ENCODE measurements around the gene GID8. TPM values are rescaled to one million over a fixed set of nuclear protein-coding genes. Genes with fewer than 3 reads are reported as not detected.

GID8 gene
- total and polyA plus RNA-seq, 2 donors (not counting 1 experiment from before 2014, with no cell fraction given), result 12.4 to 47.4 TPM

DNA sequence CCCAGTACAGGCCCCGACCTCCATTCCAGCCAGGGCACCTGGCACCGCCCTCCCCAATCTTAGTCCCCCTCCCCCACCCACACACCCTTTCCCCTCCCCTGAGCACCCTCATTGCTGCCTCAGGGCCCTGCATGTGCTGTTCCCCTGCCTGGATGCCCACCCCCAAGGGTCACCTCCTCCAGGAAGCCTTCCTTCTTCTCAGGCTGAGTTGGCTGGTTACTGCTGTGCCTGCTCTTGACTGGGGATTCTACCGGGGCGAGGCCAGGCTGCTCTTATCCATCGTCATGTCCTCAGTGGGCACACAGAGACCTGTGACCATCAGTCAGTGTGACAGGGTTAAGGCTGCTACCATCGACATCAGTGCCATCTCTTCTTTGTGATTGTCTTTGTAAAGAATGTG, 45.3 kb downstream of the GID8 start:
- Mint-ChIP-seq H3K4me3 (no peak overlapping the region), H3K27ac (peak overlapping the region; percentile 65), H3K9me3 (ENCODE audit: insufficient read depth) (no peaks in the 10 kb centered on the region), H3K4me1 (peaks cover 28% of the 10 kb centered on the region), H3K27me3 (peaks cover 52% of the 10 kb centered on the region)
- H3K36me3 ChIP-seq (replicated peaks in 1 of 2; ENCODE audit: control extremely low read depth in 1 of 2, control insufficient read depth in 1 of 2, extremely low read depth in 1 of 2, insufficient read depth in 2 of 2, low read length in 1 of 2), result no peaks in the 10 kb centered on the region
- H3K27ac ChIP-seq (ENCODE audit: low read length in 2 of 2), result no peak overlapping the region
- H3K4me3 ChIP-seq (ENCODE audit: control extremely low read depth in 1 of 5, extremely low read depth in 1 of 5, insufficient read depth in 1 of 5, low read depth in 2 of 5, low read length in 4 of 5), result no peak overlapping the region
- no peak overlapping the region for H3K9ac ChIP-seq (ENCODE audit: low read length)
- H3K4me2 ChIP-seq (replicated peaks; ENCODE audit: low read depth, low read length, poor library complexity, severe bottlenecking), result no peak overlapping the region
- POLR2A ChIA-PET, result no interaction called here
- ATAC-seq (ENCODE audit: low read depth), result no peak
- intact Hi-C loops (cut with micrococcal nuclease), result no loop called here
- CTCF ChIA-PET, result interaction anchor here (3.7 kb wide), 1 partner anchor 10 kb away, joined by 24 read pairs; no protein-coding TSS in a partner anchor
- peaks cover 38 to 41% of the 10 kb centered on the region in 2 donors for H3K4me1 ChIP-seq (ENCODE audit: control insufficient read depth in 2 of 2, insufficient read depth in 2 of 2, low read length in 2 of 2)
- no peak overlapping the region for H2AFZ ChIP-seq (ENCODE audit: insufficient read depth, low read depth, low read length, poor library complexity, severe bottlenecking)
- H3K9me3 ChIP-seq (ENCODE audit: control extremely low read depth in 1 of 3, control insufficient read depth in 2 of 3, insufficient read depth in 1 of 3, low read length in 2 of 3), result peaks cover 0 to 28% (median 0%) of the 10 kb centered on the region in 3 donors
- H3K27me3 ChIP-seq (replicated peaks in 1 of 4; ENCODE audit: control extremely low read depth in 1 of 4, control insufficient read depth in 3 of 4, insufficient read depth in 4 of 4, low read length in 3 of 4), result peaks cover 0 to 72% (median 32%) of the 10 kb centered on the region in 4 experiments
- no peaks in the 10 kb centered on the region for H3K79me2 ChIP-seq (ENCODE audit: control insufficient read depth, insufficient read depth, low read length)
- 92% methylated on average over 6 of the region's 6 CpGs for WGBS (ENCODE audit: insufficient coverage)
- no peak for DNase-seq
- TF ChIP-seq EZH2 (IDR thresholded peaks at IDR 0.05; ENCODE audit: borderline replicate concordance, insufficient read depth, low read depth, low read length, poor library complexity, severe bottlenecking), result no peak
- TF ChIP-seq, protein P1, sequence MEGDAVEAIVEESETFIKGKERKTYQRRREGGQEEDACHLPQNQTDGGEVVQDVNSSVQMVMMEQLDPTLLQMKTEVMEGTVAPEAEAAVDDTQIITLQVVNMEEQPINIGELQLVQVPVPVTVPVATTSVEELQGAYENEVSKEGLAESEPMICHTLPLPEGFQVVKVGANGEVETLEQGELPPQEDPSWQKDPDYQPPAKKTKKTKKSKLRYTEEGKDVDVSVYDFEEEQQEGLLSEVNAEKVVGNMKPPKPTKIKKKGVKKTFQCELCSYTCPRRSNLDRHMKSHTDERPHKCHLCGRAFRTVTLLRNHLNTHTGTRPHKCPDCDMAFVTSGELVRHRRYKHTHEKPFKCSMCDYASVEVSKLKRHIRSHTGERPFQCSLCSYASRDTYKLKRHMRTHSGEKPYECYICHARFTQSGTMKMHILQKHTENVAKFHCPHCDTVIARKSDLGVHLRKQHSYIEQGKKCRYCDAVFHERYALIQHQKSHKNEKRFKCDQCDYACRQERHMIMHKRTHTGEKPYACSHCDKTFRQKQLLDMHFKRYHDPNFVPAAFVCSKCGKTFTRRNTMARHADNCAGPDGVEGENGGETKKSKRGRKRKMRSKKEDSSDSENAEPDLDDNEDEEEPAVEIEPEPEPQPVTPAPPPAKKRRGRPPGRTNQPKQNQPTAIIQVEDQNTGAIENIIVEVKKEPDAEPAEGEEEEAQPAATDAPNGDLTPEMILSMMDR (IDR thresholded peaks at IDR 0.05), result no peak
- H4K20me1 ChIP-seq (ENCODE audit: control insufficient read depth, insufficient read depth, low read length, poor library complexity, severe bottlenecking), result peaks cover 7% of the 10 kb centered on the region

DNA sequence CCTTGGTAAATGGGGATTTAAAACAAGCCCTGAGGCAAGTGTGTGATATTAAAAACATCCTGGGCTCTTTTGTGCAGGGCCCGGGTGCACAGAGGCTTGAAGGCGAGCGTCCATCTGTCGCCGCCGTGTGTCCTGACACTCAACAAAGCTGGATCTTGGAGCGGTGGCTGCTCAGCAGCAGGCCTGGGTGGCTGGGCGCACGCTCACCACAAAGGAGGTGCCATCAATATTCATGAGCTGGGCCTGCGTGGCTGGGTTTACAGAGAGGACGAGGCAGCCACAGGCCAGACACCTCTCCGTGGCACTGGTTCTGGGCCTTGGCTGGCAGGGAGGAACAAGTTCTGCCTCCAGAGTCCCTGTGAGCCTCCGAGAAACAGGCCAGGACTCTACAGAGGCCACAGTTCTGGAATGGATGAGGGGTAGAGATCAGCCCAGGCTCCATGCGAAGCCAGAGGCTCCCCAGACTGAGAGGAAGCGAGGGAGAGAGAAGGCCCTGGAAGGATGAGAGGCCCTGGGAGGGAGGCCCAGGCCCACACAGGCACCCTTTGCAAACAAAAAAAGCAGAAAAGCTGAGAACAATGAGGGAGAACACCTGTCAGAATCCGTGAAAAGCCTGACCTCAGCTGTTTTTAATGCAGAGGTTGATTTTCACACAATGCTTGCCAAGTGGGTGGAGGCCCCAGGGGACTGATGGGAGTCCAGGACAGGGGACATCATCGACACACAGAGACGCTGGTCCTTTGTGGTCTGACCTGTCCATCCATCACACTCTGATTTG, 46.9 kb downstream of the GID8 start:
- no peak overlapping the region for H3K27ac ChIP-seq (ENCODE audit: low read length in 2 of 2)
- intact Hi-C loops (cut with micrococcal nuclease), result no loop called here
- H3K9ac ChIP-seq (ENCODE audit: low read length), result no peak overlapping the region
- DNase-seq (no peak), ATAC-seq (ENCODE audit: low read depth) (no peak)
- peaks cover 49% of the 10 kb centered on the region for H3K27me3 Mint-ChIP-seq
- H3K36me3 ChIP-seq (replicated peaks in 1 of 2; ENCODE audit: control extremely low read depth in 1 of 2, control insufficient read depth in 1 of 2, extremely low read depth in 1 of 2, insufficient read depth in 2 of 2, low read length in 1 of 2), result no peaks in the 10 kb centered on the region
- peaks cover 0 to 66% (median 18%) of the 10 kb centered on the region in 4 experiments for H3K27me3 ChIP-seq (replicated peaks in 1 of 4; ENCODE audit: control extremely low read depth in 1 of 4, control insufficient read depth in 3 of 4, insufficient read depth in 4 of 4, low read length in 3 of 4)
- no peak overlapping the region for H3K27ac Mint-ChIP-seq
- no peak overlapping the region for H3K4me3 Mint-ChIP-seq
- H3K9me3 Mint-ChIP-seq (ENCODE audit: insufficient read depth), result no peaks in the 10 kb centered on the region
- peaks cover 0 to 14% (median 0%) of the 10 kb centered on the region in 3 donors for H3K9me3 ChIP-seq (ENCODE audit: control extremely low read depth in 1 of 3, control insufficient read depth in 2 of 3, insufficient read depth in 1 of 3, low read length in 2 of 3)
- H4K20me1 ChIP-seq (ENCODE audit: control insufficient read depth, insufficient read depth, low read length, poor library complexity, severe bottlenecking), result no peaks in the 10 kb centered on the region
- POLR2A ChIA-PET, result no interaction called here
- CTCF ChIA-PET, result no interaction called here
- H3K4me3 ChIP-seq (ENCODE audit: control extremely low read depth in 1 of 5, extremely low read depth in 1 of 5, insufficient read depth in 1 of 5, low read depth in 2 of 5, low read length in 4 of 5), result no peak overlapping the region
- no peaks in the 10 kb centered on the region for H3K79me2 ChIP-seq (ENCODE audit: control insufficient read depth, insufficient read depth, low read length)
- peaks cover 31 to 33% of the 10 kb centered on the region in 2 donors for H3K4me1 ChIP-seq (ENCODE audit: control insufficient read depth in 2 of 2, insufficient read depth in 2 of 2, low read length in 2 of 2)
- 87% methylated on average over 18 of the region's 18 CpGs for WGBS (ENCODE audit: insufficient coverage)
- H3K4me2 ChIP-seq (replicated peaks; ENCODE audit: low read depth, low read length, poor library complexity, severe bottlenecking), result no peak overlapping the region
- H2AFZ ChIP-seq (ENCODE audit: insufficient read depth, low read depth, low read length, poor library complexity, severe bottlenecking), result no peak overlapping the region
- no peak for TF ChIP-seq EZH2 (IDR thresholded peaks at IDR 0.05; ENCODE audit: borderline replicate concordance, insufficient read depth, low read depth, low read length, poor library complexity, severe bottlenecking)
- TF ChIP-seq, protein P1 (IDR thresholded peaks at IDR 0.05), result no peak
- H3K4me1 Mint-ChIP-seq, result peaks cover 23% of the 10 kb centered on the region
